SK-N-SH (cell line): ENCODE results near the gene SPATC1L.

ENCODE experiments used
- GABPA ChIP-seq: IDR thresholded peaks from 2 replicates; pipeline ENCODE4 v1.4.0; 2012; ENCODE audit warnings: low read depth, mild to moderate bottlenecking
- MXI1 ChIP-seq: IDR thresholded peaks from 2 replicates; pipeline ENCODE4 v1.6.1; 2012; ENCODE audit warnings: mild to moderate bottlenecking, low read depth, low read length, improper control_type of control experiment
- POLR2AphosphoS5 ChIP-seq: IDR thresholded peaks from 2 replicates; pipeline ENCODE4 v1.6.1; 2012; ENCODE audit warnings: low read depth, low read length
- RAD21 ChIP-seq: IDR thresholded peaks from 2 replicates; pipeline ENCODE4 v1.6.1; 2012; ENCODE audit warnings: mild to moderate bottlenecking, low read length
- RFX5 ChIP-seq: IDR thresholded peaks from 2 replicates; pipeline ENCODE4 v1.6.1; 2012; ENCODE audit warnings: mild to moderate bottlenecking, improper control_type of control experiment, low read length
- YY1 ChIP-seq: IDR thresholded peaks from 2 replicates; pipeline ENCODE4 v1.4.0; 2012; ENCODE audit warnings: low read depth, mild to moderate bottlenecking
- TF ChIP-seq, protein P1 (sequence below): IDR thresholded peaks from 2 replicates; pipeline ENCODE4 v1.4.0; 2012; ENCODE audit warnings: low read depth
- TF ChIP-seq, protein P2 (sequence below): fragments of 200-600 bp; sonication (generic); IDR thresholded peaks from 2 replicates; pipeline ENCODE4 v1.6.1; 2017; ENCODE audit warnings: antibody characterized with exemption, mild to moderate bottlenecking, moderate library complexity

DNA sequence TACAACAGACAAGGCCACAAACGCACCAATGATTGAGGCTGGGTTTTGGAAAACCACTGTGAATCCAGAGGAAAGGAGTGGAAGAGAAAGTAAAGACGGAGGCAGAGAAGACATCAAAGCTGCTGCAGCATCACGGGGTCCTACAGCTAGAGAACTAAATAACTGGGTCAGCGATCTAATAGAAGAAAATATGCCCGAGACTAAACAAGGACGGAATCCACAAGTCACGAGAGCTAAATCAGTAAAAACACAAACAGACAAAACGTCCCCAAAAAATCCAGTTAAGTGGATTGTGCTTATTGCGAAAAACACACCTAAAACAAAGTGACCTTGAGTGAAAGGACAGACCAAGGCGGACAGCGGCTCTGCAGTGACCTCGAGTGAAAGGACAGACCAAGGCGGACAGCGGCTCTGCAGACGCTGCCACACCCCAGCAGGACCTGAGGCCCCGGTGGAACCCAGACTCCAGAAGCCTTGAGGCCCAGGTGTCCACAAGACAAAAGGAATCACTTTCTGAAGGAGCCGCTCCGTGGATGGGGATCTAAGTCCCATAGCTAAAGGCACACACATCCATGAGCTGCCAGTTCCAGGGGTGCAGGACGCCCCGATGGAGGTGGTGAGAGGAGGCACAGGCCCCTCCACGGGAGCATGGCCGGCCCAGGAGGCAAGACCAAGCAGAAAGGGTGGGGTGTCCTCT lies 34.9 kb downstream of the SPATC1L start:
- TF ChIP-seq, protein P1, sequence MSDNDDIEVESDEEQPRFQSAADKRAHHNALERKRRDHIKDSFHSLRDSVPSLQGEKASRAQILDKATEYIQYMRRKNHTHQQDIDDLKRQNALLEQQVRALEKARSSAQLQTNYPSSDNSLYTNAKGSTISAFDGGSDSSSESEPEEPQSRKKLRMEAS, result no peak
- TF ChIP-seq, protein P2, sequence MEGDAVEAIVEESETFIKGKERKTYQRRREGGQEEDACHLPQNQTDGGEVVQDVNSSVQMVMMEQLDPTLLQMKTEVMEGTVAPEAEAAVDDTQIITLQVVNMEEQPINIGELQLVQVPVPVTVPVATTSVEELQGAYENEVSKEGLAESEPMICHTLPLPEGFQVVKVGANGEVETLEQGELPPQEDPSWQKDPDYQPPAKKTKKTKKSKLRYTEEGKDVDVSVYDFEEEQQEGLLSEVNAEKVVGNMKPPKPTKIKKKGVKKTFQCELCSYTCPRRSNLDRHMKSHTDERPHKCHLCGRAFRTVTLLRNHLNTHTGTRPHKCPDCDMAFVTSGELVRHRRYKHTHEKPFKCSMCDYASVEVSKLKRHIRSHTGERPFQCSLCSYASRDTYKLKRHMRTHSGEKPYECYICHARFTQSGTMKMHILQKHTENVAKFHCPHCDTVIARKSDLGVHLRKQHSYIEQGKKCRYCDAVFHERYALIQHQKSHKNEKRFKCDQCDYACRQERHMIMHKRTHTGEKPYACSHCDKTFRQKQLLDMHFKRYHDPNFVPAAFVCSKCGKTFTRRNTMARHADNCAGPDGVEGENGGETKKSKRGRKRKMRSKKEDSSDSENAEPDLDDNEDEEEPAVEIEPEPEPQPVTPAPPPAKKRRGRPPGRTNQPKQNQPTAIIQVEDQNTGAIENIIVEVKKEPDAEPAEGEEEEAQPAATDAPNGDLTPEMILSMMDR, result no peak
- TF ChIP-seq RAD21, result no peak
- TF ChIP-seq YY1, result no peak
- no peak for TF ChIP-seq POLR2AphosphoS5
- TF ChIP-seq GABPA, result no peak
- TF ChIP-seq RFX5, result no peak
- no peak for TF ChIP-seq MXI1
